HEK293T (cell line): ENCODE results near the gene SP5.
A peak's percentile ranks its signal among the peaks of the same experiment; 100 is the strongest.

Source experiments
- CTCF ChIA-PET: fragments of 350-600 bp; formaldehyde crosslinking; extraction: SDS; loops from one replicate; lab custom pipeline; 2021; ENCODE audit warnings: antibody characterized with exemption, inconsistent platforms; lab: Yijun Ruan, JAX
- POLR2A ChIA-PET: fragments of 350-600 bp; formaldehyde crosslinking; extraction: SDS; loops from one replicate; lab custom pipeline; 2020; ENCODE audit warnings: antibody characterized with exemption, inconsistent platforms; lab: Yijun Ruan, JAX
- DNase-seq: peaks from one replicate; pipeline ENCODE4 v3.0.0; 2012; ENCODE audit warnings: mixed read lengths; ENCODE audit errors: extremely low spot score
- ARNT ChIP-seq: fragments of 450-650 bp; IDR thresholded peaks from 2 replicates; pipeline ENCODE4 v1.6.1; 2017; ENCODE audit warnings: mild to moderate bottlenecking
- BHLHE40 ChIP-seq: fragments of 450-650 bp; IDR thresholded peaks from 2 replicates; pipeline ENCODE4 v1.6.1; 2016; ENCODE audit warnings: mild to moderate bottlenecking, moderate library complexity, borderline replicate concordance
- ELF4 ChIP-seq: fragments of 450-650 bp; IDR thresholded peaks from 2 replicates; pipeline ENCODE4 v1.6.1; 2017; ENCODE audit warnings: antibody characterized with exemption
- FOXA1 ChIP-seq: fragments of 450-650 bp; IDR thresholded peaks from 2 replicates; pipeline ENCODE4 v1.6.1; 2016; ENCODE audit warnings: mild to moderate bottlenecking
- FOXK2 ChIP-seq: fragments of 450-650 bp; IDR thresholded peaks from 2 replicates; pipeline ENCODE4 v1.6.1; 2016; ENCODE audit warnings: mild to moderate bottlenecking
- HDGF ChIP-seq: fragments of 450-650 bp; IDR thresholded peaks from 2 replicates; pipeline ENCODE4 v1.6.1; 2017; ENCODE audit warnings: antibody characterized with exemption, borderline replicate concordance
- L3MBTL2 ChIP-seq: fragments of 450-650 bp; conservative IDR thresholded peaks from 2 replicates; pipeline ENCODE4 v1.6.1; 2016; ENCODE audit warnings: mild to moderate bottlenecking
- LEF1 ChIP-seq: fragments of 450-650 bp; IDR thresholded peaks from 2 replicates; pipeline ENCODE4 v1.6.1; 2017; ENCODE audit warnings: mild to moderate bottlenecking, borderline replicate concordance
- PKNOX1 ChIP-seq: fragments of 450-650 bp; IDR thresholded peaks from 2 replicates; pipeline ENCODE4 v1.6.1; 2016
- SP1 ChIP-seq: fragments of 450-650 bp; IDR thresholded peaks from 2 replicates; pipeline ENCODE4 v1.6.1; 2017
- SUZ12 ChIP-seq: fragments of 450-650 bp; IDR thresholded peaks from 2 replicates; pipeline ENCODE4 v1.6.1; 2016; ENCODE audit warnings: mild to moderate bottlenecking
- TARDBP ChIP-seq: fragments of 450-650 bp; IDR thresholded peaks from 2 replicates; pipeline ENCODE4 v1.6.1; 2016
- ZNF384 ChIP-seq: fragments of 450-650 bp; IDR thresholded peaks from 2 replicates; pipeline ENCODE4 v1.6.1; 2016

SP5 gene

DNA sequence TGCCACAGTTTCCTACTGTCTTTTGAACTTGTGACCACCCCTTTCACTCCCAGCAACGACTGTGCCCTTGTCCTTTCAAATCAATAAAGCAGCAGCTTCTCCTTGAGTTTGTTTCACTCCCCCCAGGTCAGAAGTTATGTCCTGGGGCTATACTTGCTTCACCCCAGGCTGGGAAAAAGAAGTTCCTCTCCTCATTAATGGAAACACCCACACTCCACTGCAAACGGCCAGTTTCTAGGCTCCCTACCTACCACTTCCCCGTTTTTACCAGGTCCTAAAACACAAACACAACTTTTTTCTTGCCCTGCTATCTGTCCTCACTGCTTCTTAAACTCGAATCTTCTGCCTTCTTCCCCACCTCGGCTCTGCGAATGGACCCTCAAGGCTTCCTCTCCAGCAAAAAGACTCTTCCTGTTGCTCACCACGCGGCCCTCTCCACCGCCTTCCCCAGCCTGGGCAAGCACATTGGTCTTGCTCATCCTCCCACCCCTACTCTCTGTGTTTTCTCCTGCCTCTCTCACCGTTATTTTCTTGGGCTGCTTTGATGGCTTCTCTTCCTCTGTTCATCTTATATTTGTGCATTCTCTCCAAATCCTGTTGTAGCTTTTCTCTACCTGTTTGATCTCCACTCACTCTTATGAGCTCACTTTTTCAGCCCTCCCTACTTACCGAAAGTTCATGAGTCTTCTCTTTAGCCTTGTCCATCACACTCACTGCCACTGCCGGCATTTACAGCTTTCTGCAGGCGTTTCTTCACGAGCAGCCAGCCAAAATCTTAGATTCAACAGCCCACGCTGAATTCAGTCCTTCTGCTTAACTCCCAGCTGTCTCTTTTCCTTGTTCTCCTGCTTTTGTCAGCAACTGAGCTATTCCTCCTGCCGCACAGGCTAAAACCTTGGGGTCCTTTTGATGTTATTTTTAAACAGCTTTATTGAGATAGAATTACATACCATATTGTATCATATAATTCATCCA is 7.0 kb upstream of the SP5 start:
- POLR2A ChIA-PET = interaction anchor here (1.3 to 1.4 kb wide), 2 partner anchors 28 to 62 kb away, joined by 3 read pairs; partner anchors contain the start of gene ERICH2
- CTCF ChIA-PET = no interaction called here
- TF ChIP-seq HDGF (no peak), LEF1 (no peak), FOXK2 (no peak)
- DNase-seq = no peak

DNA sequence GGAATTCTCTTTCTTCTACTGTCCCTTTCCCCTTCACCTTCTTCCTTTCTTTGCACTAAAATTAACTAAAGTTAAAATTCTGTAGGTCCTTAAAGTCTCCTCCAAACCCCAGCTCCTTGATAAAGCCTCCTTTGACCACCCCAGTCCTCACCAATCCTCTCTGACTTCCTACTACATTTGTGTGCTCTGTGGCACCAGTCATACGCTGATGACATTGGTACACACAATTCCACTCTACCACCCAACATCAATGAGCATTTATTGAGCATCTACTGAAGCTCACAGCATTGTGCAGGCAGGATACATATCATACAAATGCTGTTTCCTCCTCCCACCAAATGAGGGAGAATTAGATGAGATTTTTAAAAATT is 4.5 kb upstream of the SP5 start:
- TF ChIP-seq PKNOX1 = no peak
- no peak for DNase-seq
- POLR2A ChIA-PET = no interaction called here
- CTCF ChIA-PET = no interaction called here

- TF ChIP-seq ZNF384 (0 out of 2 replicates have a peak, but pooled peaks have one; percentile 26), SUZ12 (no peak), FOXA1 (no peak)
- DNase-seq = no peak
- POLR2A ChIA-PET = no interaction called here
- CTCF ChIA-PET = interaction anchor here (0.7 to 1.2 kb wide), 2 partner anchors 10 to 61 kb away, joined by 3 to 4 read pairs; no protein-coding TSS in a partner anchor
These were observed 3.9 kb upstream of the SP5 start for GRCh38 chr2:170711196-170711773.

GRCh38 chr2:170711774-170712652 is 3.1 kb upstream of the SP5 start:
- TF ChIP-seq LEF1 = no peak
- no peak for TF ChIP-seq ZNF384
- TF ChIP-seq PKNOX1 = no peak
- ChIA-PET POLR2A (interaction anchor here (1.0 kb wide), 1 partner anchor 29 kb away, joined by 3 read pairs; no protein-coding TSS in a partner anchor), CTCF (interaction anchor here (0.5 to 1.4 kb wide), 4 partner anchors 11 to 721 kb away, joined by 3 to 4 read pairs (median 4); no protein-coding TSS in a partner anchor)
- no peak for DNase-seq

GRCh38 chr2:170712653-170713542 is 2.2 kb upstream of the SP5 start:
- TF ChIP-seq ARNT = no peak
- no peak for TF ChIP-seq FOXA1
- no peak for TF ChIP-seq HDGF
- no peak for TF ChIP-seq L3MBTL2
- no peak for DNase-seq
- POLR2A ChIA-PET = interaction anchor here (1.0 kb wide), 1 partner anchor 28 kb away, joined by 3 read pairs; no protein-coding TSS in a partner anchor
- CTCF ChIA-PET = interaction anchor here (0.8 to 1.4 kb wide), 3 partner anchors 9 to 12 kb away, joined by 3 to 4 read pairs (median 4); no protein-coding TSS in a partner anchor

DNA sequence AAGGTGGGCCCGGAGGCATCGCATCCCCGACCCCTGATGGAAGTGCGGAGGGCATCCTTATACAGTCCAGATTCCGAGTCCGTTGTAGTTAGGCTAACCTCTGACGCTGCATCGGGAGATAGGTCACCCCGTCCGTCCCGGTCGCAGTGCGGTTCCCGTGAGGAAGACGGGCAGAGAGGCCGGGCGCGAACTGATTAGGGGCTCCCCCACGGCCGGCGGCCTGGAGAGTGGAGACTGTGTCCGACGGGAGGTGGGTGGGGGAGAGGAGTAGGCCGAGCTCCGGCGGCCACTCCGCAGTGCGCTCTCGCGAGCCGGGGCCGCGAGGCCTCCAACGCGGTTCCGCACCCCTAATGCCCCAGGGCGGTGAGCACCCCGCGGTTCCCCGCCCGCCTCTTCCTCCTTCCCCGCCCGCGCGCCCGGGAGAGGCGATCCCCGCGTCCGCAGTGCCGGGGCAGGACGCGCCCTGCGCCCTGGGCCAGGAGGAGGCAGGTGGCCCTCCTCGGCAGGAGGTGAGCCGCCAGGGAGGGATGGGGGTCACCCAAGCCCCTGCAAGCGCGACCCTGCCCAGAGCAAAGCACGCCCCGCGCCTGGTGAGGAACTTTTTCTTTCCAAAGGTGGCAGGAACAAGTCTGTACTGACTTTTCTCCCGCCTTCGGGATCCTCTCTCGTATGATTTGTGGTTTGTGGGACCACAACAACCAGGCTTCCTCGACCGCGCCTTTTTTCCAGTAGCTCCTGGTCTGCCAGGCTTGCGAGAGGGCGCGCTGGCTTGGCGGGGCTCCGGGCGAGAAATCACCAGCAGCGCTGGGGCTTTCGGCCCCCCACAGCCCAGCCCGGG is 1.4 kb upstream of the SP5 start:
- POLR2A ChIA-PET = no interaction called here
- CTCF ChIA-PET = interaction anchor here (0.8 kb wide), 1 partner anchor 8 kb away, joined by 3 read pairs; no protein-coding TSS in a partner anchor
- DNase-seq = no peak
- TF ChIP-seq L3MBTL2 = no peak
- TF ChIP-seq LEF1 = no peak
- no peak for TF ChIP-seq ELF4
- no peak for TF ChIP-seq TARDBP
- TF ChIP-seq SP1 = no peak
- no peak for TF ChIP-seq FOXK2
- no peak for TF ChIP-seq HDGF
- no peak for TF ChIP-seq ARNT
- TF ChIP-seq BHLHE40 = no peak
- no peak for TF ChIP-seq FOXA1
- no peak for TF ChIP-seq ZNF384
- no peak for TF ChIP-seq SUZ12
